ENCODE data around the gene ZEB2.

DNA sequence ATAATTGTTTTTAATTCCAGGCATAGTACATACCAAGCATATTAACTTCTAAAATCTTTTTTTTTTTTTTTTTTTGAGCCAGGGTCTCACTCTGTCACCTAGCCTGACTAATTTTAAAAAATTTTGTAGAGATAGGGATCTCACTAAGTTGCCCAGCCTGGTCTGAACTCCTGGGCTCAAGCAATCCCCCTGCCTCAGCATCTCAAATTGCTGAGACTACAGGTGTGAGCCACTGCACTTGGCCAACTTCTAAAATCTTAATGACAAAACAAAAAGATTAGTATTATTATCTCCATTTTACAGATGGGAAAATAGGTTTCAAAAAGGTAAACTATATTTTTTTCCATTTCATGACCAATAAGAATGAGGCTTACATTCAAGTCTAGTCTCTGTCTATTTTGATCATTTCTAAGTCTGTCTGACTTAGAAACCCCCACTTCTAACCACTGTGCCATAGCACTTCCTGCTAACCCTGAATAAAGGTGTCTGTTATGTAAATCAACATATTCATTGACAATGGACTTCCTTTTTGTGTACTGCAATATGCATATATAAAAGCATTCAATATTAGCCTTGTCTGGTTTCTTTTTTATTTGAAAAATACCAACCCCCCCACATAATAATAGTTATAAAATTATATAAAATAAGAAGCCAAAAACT is 28.7 kb upstream of the ZEB2 start:
- TF ChIP-seq POLR2A (IDR thresholded peaks at IDR 0.05): no peak
- TF ChIP-seq, protein P1, sequence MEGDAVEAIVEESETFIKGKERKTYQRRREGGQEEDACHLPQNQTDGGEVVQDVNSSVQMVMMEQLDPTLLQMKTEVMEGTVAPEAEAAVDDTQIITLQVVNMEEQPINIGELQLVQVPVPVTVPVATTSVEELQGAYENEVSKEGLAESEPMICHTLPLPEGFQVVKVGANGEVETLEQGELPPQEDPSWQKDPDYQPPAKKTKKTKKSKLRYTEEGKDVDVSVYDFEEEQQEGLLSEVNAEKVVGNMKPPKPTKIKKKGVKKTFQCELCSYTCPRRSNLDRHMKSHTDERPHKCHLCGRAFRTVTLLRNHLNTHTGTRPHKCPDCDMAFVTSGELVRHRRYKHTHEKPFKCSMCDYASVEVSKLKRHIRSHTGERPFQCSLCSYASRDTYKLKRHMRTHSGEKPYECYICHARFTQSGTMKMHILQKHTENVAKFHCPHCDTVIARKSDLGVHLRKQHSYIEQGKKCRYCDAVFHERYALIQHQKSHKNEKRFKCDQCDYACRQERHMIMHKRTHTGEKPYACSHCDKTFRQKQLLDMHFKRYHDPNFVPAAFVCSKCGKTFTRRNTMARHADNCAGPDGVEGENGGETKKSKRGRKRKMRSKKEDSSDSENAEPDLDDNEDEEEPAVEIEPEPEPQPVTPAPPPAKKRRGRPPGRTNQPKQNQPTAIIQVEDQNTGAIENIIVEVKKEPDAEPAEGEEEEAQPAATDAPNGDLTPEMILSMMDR (IDR thresholded peaks at IDR 0.05): no peak

Measured in adrenal gland (tissue), 5 donors.